ENCODE data around the gene SORL1.

DNA sequence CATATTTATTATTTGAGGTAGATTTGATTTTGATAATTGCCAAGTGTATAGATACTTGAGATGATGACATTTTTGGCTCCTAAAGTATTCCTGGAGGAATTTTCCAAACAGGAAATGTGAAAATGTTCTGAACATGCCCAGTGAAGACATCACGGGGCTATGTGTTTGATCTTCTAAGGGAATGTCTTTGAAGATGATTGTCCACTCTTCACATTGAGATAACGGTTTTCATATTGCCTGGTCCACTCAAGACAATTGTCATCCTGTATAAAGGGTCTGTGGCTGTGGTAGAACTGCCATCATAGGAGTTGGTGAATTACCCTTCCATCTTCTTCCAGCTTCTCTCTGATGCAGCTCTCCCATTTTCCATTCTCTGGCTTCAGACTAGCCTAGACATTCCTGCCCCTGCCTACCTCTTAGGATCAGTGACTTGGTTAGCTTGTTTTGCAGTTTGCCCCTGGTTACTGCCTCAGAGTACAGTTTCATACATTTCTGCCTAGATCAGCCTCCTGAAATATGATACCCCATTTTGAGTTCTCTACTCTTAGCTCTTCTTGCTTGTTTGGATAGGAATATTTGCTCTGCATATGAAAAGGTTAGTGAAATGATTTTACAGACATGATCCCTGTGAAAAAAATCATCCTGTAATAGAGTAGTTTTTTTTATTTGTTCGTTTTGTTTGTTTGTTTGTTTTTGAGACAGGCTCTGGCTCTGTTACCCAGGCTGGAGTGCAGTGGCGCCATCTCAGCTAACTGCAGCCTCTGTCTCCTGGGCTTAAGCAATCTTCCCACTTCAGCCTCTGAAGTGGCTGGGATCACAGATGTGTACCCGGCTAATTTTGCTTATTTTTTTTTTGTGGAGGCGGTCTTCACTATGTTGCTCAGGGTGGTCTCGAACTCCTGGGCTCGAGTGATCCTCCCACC lies 112.0 kb downstream of the SORL1 start:
- TF ChIP-seq, protein P1, sequence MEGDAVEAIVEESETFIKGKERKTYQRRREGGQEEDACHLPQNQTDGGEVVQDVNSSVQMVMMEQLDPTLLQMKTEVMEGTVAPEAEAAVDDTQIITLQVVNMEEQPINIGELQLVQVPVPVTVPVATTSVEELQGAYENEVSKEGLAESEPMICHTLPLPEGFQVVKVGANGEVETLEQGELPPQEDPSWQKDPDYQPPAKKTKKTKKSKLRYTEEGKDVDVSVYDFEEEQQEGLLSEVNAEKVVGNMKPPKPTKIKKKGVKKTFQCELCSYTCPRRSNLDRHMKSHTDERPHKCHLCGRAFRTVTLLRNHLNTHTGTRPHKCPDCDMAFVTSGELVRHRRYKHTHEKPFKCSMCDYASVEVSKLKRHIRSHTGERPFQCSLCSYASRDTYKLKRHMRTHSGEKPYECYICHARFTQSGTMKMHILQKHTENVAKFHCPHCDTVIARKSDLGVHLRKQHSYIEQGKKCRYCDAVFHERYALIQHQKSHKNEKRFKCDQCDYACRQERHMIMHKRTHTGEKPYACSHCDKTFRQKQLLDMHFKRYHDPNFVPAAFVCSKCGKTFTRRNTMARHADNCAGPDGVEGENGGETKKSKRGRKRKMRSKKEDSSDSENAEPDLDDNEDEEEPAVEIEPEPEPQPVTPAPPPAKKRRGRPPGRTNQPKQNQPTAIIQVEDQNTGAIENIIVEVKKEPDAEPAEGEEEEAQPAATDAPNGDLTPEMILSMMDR (IDR thresholded peaks at IDR 0.05): no peak
- TF ChIP-seq POLR2AphosphoS5 (IDR thresholded peaks at IDR 0.05): no peak

All from gastroesophageal sphincter (tissue), 3 donors.